SK-N-SH (cell line): ENCODE measurements around the gene SPATC1L.

Experiments
- MXI1 ChIP-seq: IDR thresholded peaks from 2 replicates; pipeline ENCODE4 v1.6.1; 2012; ENCODE audit warnings: mild to moderate bottlenecking, low read depth, low read length, improper control_type of control experiment
- RAD21 ChIP-seq: IDR thresholded peaks from 2 replicates; pipeline ENCODE4 v1.6.1; 2012; ENCODE audit warnings: mild to moderate bottlenecking, low read length
- REST ChIP-seq: IDR thresholded peaks from 2 replicates; pipeline ENCODE4 v1.6.1; 2012; ENCODE audit warnings: mild to moderate bottlenecking, low read depth, low read length, moderate library complexity
- RFX5 ChIP-seq: IDR thresholded peaks from 2 replicates; pipeline ENCODE4 v1.6.1; 2012; ENCODE audit warnings: mild to moderate bottlenecking, improper control_type of control experiment, low read length
- SMC3 ChIP-seq: IDR thresholded peaks from 2 replicates; pipeline ENCODE4 v1.6.1; 2012; ENCODE audit warnings: low read depth, low read length, improper control_type of control experiment
- TAF1 ChIP-seq: IDR thresholded peaks from 2 replicates; pipeline ENCODE4 v1.6.1; 2012; ENCODE audit warnings: low read depth, mild to moderate bottlenecking, low read length, moderate library complexity, borderline replicate concordance
- TCF12 ChIP-seq: IDR thresholded peaks from 2 replicates; pipeline ENCODE4 v1.4.0; 2012
- TF ChIP-seq, protein P1 (sequence below): fragments of 200-600 bp; sonication (generic); IDR thresholded peaks from 2 replicates; pipeline ENCODE4 v1.6.1; 2017; ENCODE audit warnings: antibody characterized with exemption, mild to moderate bottlenecking, moderate library complexity
- TF ChIP-seq, protein P2 (sequence below): fragments of 150-350 bp; IDR thresholded peaks from 2 replicates; pipeline ENCODE4 v1.6.1; 2017; ENCODE audit warnings: antibody characterized with exemption, low read length, low read depth, borderline replicate concordance

GRCh38 chr21:46210378-46211136 lies 26.3 kb upstream of the SPATC1L start:
- 0 out of 2 replicates have a peak, but pooled peaks have one; percentile 17 for TF ChIP-seq SMC3
- TF ChIP-seq, protein P1, sequence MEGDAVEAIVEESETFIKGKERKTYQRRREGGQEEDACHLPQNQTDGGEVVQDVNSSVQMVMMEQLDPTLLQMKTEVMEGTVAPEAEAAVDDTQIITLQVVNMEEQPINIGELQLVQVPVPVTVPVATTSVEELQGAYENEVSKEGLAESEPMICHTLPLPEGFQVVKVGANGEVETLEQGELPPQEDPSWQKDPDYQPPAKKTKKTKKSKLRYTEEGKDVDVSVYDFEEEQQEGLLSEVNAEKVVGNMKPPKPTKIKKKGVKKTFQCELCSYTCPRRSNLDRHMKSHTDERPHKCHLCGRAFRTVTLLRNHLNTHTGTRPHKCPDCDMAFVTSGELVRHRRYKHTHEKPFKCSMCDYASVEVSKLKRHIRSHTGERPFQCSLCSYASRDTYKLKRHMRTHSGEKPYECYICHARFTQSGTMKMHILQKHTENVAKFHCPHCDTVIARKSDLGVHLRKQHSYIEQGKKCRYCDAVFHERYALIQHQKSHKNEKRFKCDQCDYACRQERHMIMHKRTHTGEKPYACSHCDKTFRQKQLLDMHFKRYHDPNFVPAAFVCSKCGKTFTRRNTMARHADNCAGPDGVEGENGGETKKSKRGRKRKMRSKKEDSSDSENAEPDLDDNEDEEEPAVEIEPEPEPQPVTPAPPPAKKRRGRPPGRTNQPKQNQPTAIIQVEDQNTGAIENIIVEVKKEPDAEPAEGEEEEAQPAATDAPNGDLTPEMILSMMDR: peak; percentile 23; the same call in 1 of the 2 replicates
- no peak for TF ChIP-seq RFX5
- TF ChIP-seq, protein P2, sequence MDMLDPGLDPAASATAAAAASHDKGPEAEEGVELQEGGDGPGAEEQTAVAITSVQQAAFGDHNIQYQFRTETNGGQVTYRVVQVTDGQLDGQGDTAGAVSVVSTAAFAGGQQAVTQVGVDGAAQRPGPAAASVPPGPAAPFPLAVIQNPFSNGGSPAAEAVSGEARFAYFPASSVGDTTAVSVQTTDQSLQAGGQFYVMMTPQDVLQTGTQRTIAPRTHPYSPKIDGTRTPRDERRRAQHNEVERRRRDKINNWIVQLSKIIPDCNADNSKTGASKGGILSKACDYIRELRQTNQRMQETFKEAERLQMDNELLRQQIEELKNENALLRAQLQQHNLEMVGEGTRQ: no peak
- no peak for TF ChIP-seq MXI1
- no peak for TF ChIP-seq RAD21
- TF ChIP-seq TCF12: no peak
- TF ChIP-seq REST: no peak
- no peak for TF ChIP-seq TAF1
